Ascending aorta (tissue), 2 donors: ENCODE results near the gene PGAP3. TPM values are rescaled to one million over a fixed set of nuclear protein-coding genes. Genes with fewer than 3 reads are reported as not detected.

ENCODE experiments used
- DNase-seq, 2 donors: peaks; one replicate each; pipeline ENCODE4 v3.0.0-alpha.2; 2019; ENCODE audit warnings: low spot score in 2 of 2
- H3K27ac ChIP-seq, 2 donors: fragments of 200-600 bp; sonication (generic); one replicate each; pipeline ENCODE4 v1.5.1; 2016 to 2017; ENCODE audit warnings: mild to moderate bottlenecking in 1 of 2
- H3K27me3 ChIP-seq: fragments of 200-600 bp; sonication (generic); one replicate; pipeline ENCODE4 v1.5.1; 2017
- H3K36me3 ChIP-seq, 2 donors: fragments of 200-600 bp; sonication (generic); one replicate each; pipeline ENCODE4 v1.5.1; 2016
- H3K4me1 ChIP-seq, 2 donors: fragments of 200-600 bp; sonication (generic); one replicate each; pipeline ENCODE4 v1.5.1; 2016 to 2017; ENCODE audit warnings: mild to moderate bottlenecking in 1 of 2
- H3K4me3 ChIP-seq, 2 donors: fragments of 200-600 bp; sonication (generic); one replicate each; pipeline ENCODE4 v1.5.1; 2016 to 2017; ENCODE audit warnings: mild to moderate bottlenecking in 1 of 2
- H3K9me3 ChIP-seq, 2 donors: fragments of 200-600 bp; sonication (generic); one replicate each; pipeline ENCODE4 v1.5.1; 2016
- CTCF ChIP-seq, 3 experiments: fragments of 200-600 bp in 2 of 3; fragments of 450-650 bp in 1 of 3; sonication (generic) in 2 of 3; IDR thresholded peaks; one replicate each; pipeline ENCODE4 v1.5.1; 2016 to 2019; ENCODE audit warnings: antibody characterized with exemption in 3 of 3, mild to moderate bottlenecking in 1 of 3, moderate library complexity in 1 of 3
- intact Hi-C: fragments of 100-400 bp; cut with DNase I; formaldehyde crosslinking; loops from one replicate; pipeline ENCODE4 v1.15.1; 2023
- total RNA-seq: library from RNA; depleted of rRNA; stranded (reverse); fragments of >200 nt; gene quantifications from one replicate; pipeline ENCODE4 v1.1.0, GENCODE V29; 2016

The PGAP3 gene
- total RNA-seq, 1 donor from 2014 or later = 29.5 TPM

- peak; percentile 51 to 78 (median 65) for TF ChIP-seq CTCF (IDR thresholded peaks at IDR 0.05)
- Histone ChIP-seq H3K4me3 (peak overlapping the region in 1 of 2 donors; percentile 38), H3K9me3 (no peaks in the 10 kb centered on the region), H3K27ac (peak overlapping the region; percentile 83 to 88), H3K36me3 (peaks cover 31 to 32% of the 10 kb centered on the region in 2 donors), H3K4me1 (peaks cover 7 to 38% of the 10 kb centered on the region in 2 donors), H3K27me3 (no peaks in the 10 kb centered on the region)
- DNase-seq = peak in 1 of 2 donors; percentile 83
- intact Hi-C loops = loop anchor here (2.0 kb wide), 3 partner anchors 26 to 36 kb away; partner anchors contain the start of genes MIEN1 and PNMT
Observed at GRCh38 chr17:39704821-39705551, 17.1 kb upstream of the PGAP3 start.

GRCh38 chr17:39703913-39704312, 16.1 kb upstream of the PGAP3 start:
- Histone ChIP-seq H3K27ac (peak overlapping the region; percentile 55 to 88), H3K4me3 (no peak overlapping the region), H3K36me3 (peaks cover 21% of the 10 kb centered on the region in 2 donors), H3K4me1 (peaks cover 7 to 43% of the 10 kb centered on the region in 2 donors), H3K27me3 (no peaks in the 10 kb centered on the region), H3K9me3 (no peaks in the 10 kb centered on the region)
- intact Hi-C loops = loop anchor here (2.0 kb wide), 3 partner anchors 25 to 35 kb away; partner anchors contain the start of genes MIEN1 and PNMT
- TF ChIP-seq CTCF (IDR thresholded peaks at IDR 0.05) = no peak
- no peak for DNase-seq

- Histone ChIP-seq H3K9me3 (no peaks in the 10 kb centered on the region), H3K4me1 (peaks cover 7 to 43% of the 10 kb centered on the region in 2 donors), H3K36me3 (peaks cover 14% of the 10 kb centered on the region in 2 donors), H3K4me3 (no peak overlapping the region), H3K27ac (peak overlapping the region; percentile 55 to 88), H3K27me3 (no peaks in the 10 kb centered on the region)
- TF ChIP-seq CTCF (IDR thresholded peaks at IDR 0.05) = no peak
- no peak for DNase-seq
- intact Hi-C loops = no loop called here
Observed at GRCh38 chr17:39702901-39703893, 15.3 kb upstream of the PGAP3 start.

GRCh38 chr17:39701784-39702422, 14.0 kb upstream of the PGAP3 start:
- H3K27ac ChIP-seq = peak overlapping the region; percentile 87 to 91
- no peak for TF ChIP-seq CTCF (IDR thresholded peaks at IDR 0.05)
- no peaks in the 10 kb centered on the region for H3K9me3 ChIP-seq
- peaks cover under 1% of the 10 kb centered on the region in 2 donors for H3K36me3 ChIP-seq
- intact Hi-C loops = no loop called here
- DNase-seq = no peak
- H3K4me3 ChIP-seq = peak overlapping the region in 1 of 2 donors; percentile 84
- H3K27me3 ChIP-seq = no peaks in the 10 kb centered on the region
- peaks cover 7 to 42% of the 10 kb centered on the region in 2 donors for H3K4me1 ChIP-seq
